ENCODE results near the gene C5orf46.

DNA sequence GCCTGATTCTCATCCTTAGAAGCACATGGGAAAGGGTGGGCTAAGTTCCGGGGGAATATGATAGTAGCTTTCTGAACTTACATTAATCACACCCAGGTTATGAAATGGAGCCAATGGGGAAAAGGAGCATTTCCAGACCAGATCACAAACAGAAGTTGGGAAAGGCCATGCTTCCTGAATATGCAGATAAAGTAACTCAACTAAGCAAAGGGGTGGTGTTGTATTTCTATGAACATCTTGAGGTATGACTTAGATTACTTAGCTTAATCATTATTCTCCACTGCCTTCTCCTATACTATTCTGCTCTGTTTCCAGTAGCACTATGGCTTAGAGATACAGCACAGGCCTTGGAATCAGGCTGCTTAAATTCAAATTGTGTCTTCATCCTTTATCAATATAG lies 10.5 kb downstream of the C5orf46 start:
- TF ChIP-seq CTCF (IDR thresholded peaks at IDR 0.05; ENCODE audit: low read depth, low read length, poor library complexity, severe bottlenecking) (no peak), EZH2phosphoT487 (IDR thresholded peaks at IDR 0.05; ENCODE audit: borderline replicate concordance, low read length) (no peak)

All from DOHH2 (cell line).